KMS-11 (cell line): Measurements from ENCODE around the gene TPPP.

Experiments
- H2AFZ ChIP-seq: fragments of 200-600 bp; sonication (generic); 2 replicates; pipeline ENCODE4 v1.6.1; 2016; ENCODE audit warnings: antibody characterized with exemption, mixed run types, low read depth
- H3K27ac ChIP-seq: fragments of 200-600 bp; sonication (generic); 2 replicates; pipeline ENCODE4 v1.6.1; 2016; ENCODE audit warnings: mild to moderate bottlenecking, mixed run types
- H3K27me3 ChIP-seq: fragments of 200-600 bp; sonication (generic); 2 replicates; pipeline ENCODE4 v1.6.1; 2017; ENCODE audit warnings: mild to moderate bottlenecking, low read depth, mixed run types, moderate library complexity; ENCODE audit not compliant: insufficient read depth
- H3K36me3 ChIP-seq: fragments of 200-600 bp; sonication (generic); 2 replicates; pipeline ENCODE4 v1.6.1; 2017; ENCODE audit warnings: mild to moderate bottlenecking, mixed run types; ENCODE audit not compliant: insufficient read depth
- H3K4me1 ChIP-seq: fragments of 200-600 bp; sonication (generic); 2 replicates; pipeline ENCODE4 v1.6.1; 2016; ENCODE audit warnings: mild to moderate bottlenecking, low read depth, mixed run types; ENCODE audit not compliant: poor library complexity, severe bottlenecking
- H3K4me2 ChIP-seq: fragments of 200-600 bp; sonication (generic); 2 replicates; pipeline ENCODE4 v1.7.0; 2016; ENCODE audit warnings: mild to moderate bottlenecking, mixed run types
- H3K4me3 ChIP-seq: fragments of 200-600 bp; sonication (generic); IDR thresholded peaks from 2 replicates; pipeline ENCODE4 v1.6.1; 2017; ENCODE audit warnings: low read depth, low read length, mixed read lengths; ENCODE audit not compliant: insufficient read depth
- H3K79me2 ChIP-seq: fragments of 200-600 bp; sonication (generic); 2 replicates; pipeline ENCODE4 v1.6.1; 2016; ENCODE audit warnings: low read depth, mixed run types; ENCODE audit not compliant: insufficient read depth
- H3K9ac ChIP-seq: fragments of 200-600 bp; sonication (generic); 2 replicates; pipeline ENCODE4 v1.6.1; 2016; ENCODE audit warnings: mild to moderate bottlenecking, mixed run types
- H4K20me1 ChIP-seq: fragments of 200-600 bp; sonication (generic); 2 replicates; pipeline ENCODE4 v1.6.1; 2016; ENCODE audit warnings: mild to moderate bottlenecking, mixed run types; ENCODE audit not compliant: insufficient read depth
- CTCF ChIP-seq: fragments of 200-600 bp; sonication (generic); conservative IDR thresholded peaks from 2 replicates; pipeline ENCODE4 v1.6.1; 2017; ENCODE audit warnings: low read depth, mild to moderate bottlenecking, antibody characterized with exemption, low read length, moderate library complexity, mixed read lengths

Gene TPPP

GRCh38 chr5:622359-622758, 70.8 kb downstream of the TPPP start:
- Histone ChIP-seq H3K79me2 (peaks cover 9% of the 10 kb centered on the region), H3K9ac (no peak overlapping the region), H4K20me1 (no peaks in the 10 kb centered on the region), H3K4me1 (peaks cover 7% of the 10 kb centered on the region), H3K4me3 (no peak overlapping the region), H2AFZ (no peak overlapping the region), H3K36me3 (peaks cover 3% of the 10 kb centered on the region; the same call in 1 of the 2 replicates), H3K27ac (no peak overlapping the region), H3K4me2 (no peak overlapping the region), H3K27me3 (no peaks in the 10 kb centered on the region)
- no peak for TF ChIP-seq CTCF

- Histone ChIP-seq H3K27ac (no peak overlapping the region), H4K20me1 (no peaks in the 10 kb centered on the region), H3K4me1 (no peaks in the 10 kb centered on the region), H3K4me3 (no peak overlapping the region), H3K36me3 (peaks cover 3% of the 10 kb centered on the region; the same call in 1 of the 2 replicates), H2AFZ (no peak overlapping the region), H3K27me3 (no peaks in the 10 kb centered on the region), H3K4me2 (no peak overlapping the region), H3K9ac (no peak overlapping the region), H3K79me2 (peaks cover 20% of the 10 kb centered on the region)
- TF ChIP-seq CTCF = no peak
Measured at GRCh38 chr5:621341-621761, 71.8 kb downstream of the TPPP start.

GRCh38 chr5:620586-621180, 72.5 kb downstream of the TPPP start:
- Histone ChIP-seq H3K9ac (no peak overlapping the region), H4K20me1 (no peaks in the 10 kb centered on the region), H3K4me2 (no peak overlapping the region), H3K36me3 (peaks cover 3% of the 10 kb centered on the region; the same call in 1 of the 2 replicates), H3K27ac (no peak overlapping the region), H2AFZ (no peak overlapping the region), H3K4me1 (no peaks in the 10 kb centered on the region), H3K79me2 (peaks cover 26% of the 10 kb centered on the region), H3K27me3 (no peaks in the 10 kb centered on the region), H3K4me3 (no peak overlapping the region)
- no peak for TF ChIP-seq CTCF

GRCh38 chr5:620152-620551, 73.0 kb downstream of the TPPP start:
- no peaks in the 10 kb centered on the region for H3K27me3 ChIP-seq
- H3K27ac ChIP-seq = no peak overlapping the region
- no peaks in the 10 kb centered on the region for H3K4me1 ChIP-seq
- no peaks in the 10 kb centered on the region for H4K20me1 ChIP-seq
- H3K4me2 ChIP-seq = no peak overlapping the region
- H3K79me2 ChIP-seq = peaks cover 32% of the 10 kb centered on the region
- H3K9ac ChIP-seq = no peak overlapping the region
- TF ChIP-seq CTCF = no peak
- no peak overlapping the region for H2AFZ ChIP-seq
- no peak overlapping the region for H3K4me3 ChIP-seq
- peaks cover 3% of the 10 kb centered on the region; the same call in 1 of the 2 replicates for H3K36me3 ChIP-seq
